Spinal cord (tissue), 10 donors: Measurements from ENCODE around the gene LMAN1. TPM values are rescaled to one million over a fixed set of nuclear protein-coding genes. Genes with fewer than 3 reads are reported as not detected.

Source experiments
- DNase-seq, 6 donors: peaks; one replicate each; pipeline versions ENCODE4 v3.0.0 to v3.0.0-alpha.2; 2013 to 2015; ENCODE audit warnings: low spot score in 6 of 6, low read depth in 4 of 6
- H3K27ac ChIP-seq: one replicate; pipeline ENCODE4 v1.5.1; 2013; ENCODE audit warnings: low read depth, low read length, control low read depth
- H3K27me3 ChIP-seq: one replicate; pipeline ENCODE4 v1.6.1; 2013; ENCODE audit warnings: low read length; ENCODE audit not compliant: control insufficient read depth, insufficient read depth
- H3K36me3 ChIP-seq: one replicate; pipeline ENCODE4 v1.6.1; 2013; ENCODE audit warnings: low read length; ENCODE audit not compliant: control insufficient read depth, insufficient read depth
- H3K4me1 ChIP-seq: one replicate; pipeline ENCODE4 v1.6.1; 2013; ENCODE audit warnings: low read length; ENCODE audit not compliant: control insufficient read depth, insufficient read depth
- H3K4me3 ChIP-seq: one replicate; pipeline ENCODE4 v1.5.1; 2013; ENCODE audit warnings: low read depth, low read length, control low read depth
- H3K9me3 ChIP-seq: one replicate; pipeline ENCODE4 v1.6.1; 2013; ENCODE audit warnings: low read length; ENCODE audit not compliant: control insufficient read depth, insufficient read depth
- WGBS: methylation state at CpG from one replicate; pipeline ENCODE4 v1.1.5; 2013; ENCODE audit warnings: missing lambda C conversion rate; ENCODE audit not compliant: insufficient coverage; 5-methylcytosine and 5-hydroxymethylcytosine counted together
- polyA plus RNA-seq, 2 donors: library from polyadenylated mRNA; unstranded; fragments of 120-200 nt; gene quantifications; one replicate each; pipeline ENCODE4 v1.2.1, GENCODE V29; 2013; ENCODE audit not compliant: insufficient read length in 2 of 2
- total RNA-seq, 2 donors: library from RNA; depleted of rRNA in 1 of 2; stranded (reverse); fragments of 120-200 nt in 1 of 2; fragments of >200 nt in 1 of 2; gene quantifications; one replicate each; pipeline versions ENCODE4 v1.2.3 to v1.2.4, GENCODE V29; 2013 to 2014
- donor health status: healthy.

LMAN1 gene
- total and polyA plus RNA-seq, 4 donors, result 32.1 to 87.5 (median 49.7) TPM

DNA sequence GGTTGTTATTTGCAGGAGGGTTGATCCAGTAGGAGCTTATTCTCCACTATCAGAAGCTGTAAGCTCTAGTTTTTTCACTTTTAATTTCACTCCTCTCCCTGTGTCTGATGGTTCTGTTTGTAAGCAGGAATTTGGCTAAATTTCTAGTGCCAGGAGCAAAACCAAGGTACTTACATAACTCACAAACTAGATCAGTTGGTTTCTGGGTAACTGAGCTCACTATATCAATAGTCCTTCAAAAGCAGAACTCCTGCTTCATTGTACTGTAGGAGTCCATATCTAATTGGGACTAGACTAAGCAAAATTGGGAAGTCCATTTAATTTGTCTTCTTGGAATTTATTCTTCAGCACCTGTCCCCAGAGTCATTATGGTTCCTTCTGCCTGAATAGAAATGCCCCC, 65.7 kb downstream of the LMAN1 start:
- Histone ChIP-seq H3K4me1 (no peaks in the 10 kb centered on the region), H3K27me3 (peaks cover 10% of the 10 kb centered on the region), H3K36me3 (no peaks in the 10 kb centered on the region)

DNA sequence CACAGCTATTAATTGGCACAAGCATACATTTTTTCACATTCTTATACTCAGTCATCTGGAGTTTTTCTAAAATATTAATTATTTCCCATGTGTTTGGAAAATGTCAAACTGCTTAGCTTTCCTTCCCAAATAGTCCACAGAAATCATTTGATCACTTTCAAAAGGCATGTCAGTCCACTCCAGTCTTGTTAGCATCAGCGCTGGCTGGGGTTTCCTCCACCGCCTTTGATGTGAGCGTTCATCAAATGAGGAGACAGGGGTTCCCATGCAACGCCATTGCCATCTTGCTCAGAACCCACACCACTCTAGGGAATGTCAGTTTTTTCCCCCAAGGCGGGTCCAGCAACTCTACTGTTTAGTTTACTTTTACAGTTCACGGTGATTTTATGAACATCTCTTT, 72.7 kb downstream of the LMAN1 start:
- H3K27me3 ChIP-seq, result peaks cover 32% of the 10 kb centered on the region
- no peaks in the 10 kb centered on the region for H3K9me3 ChIP-seq
- 50% methylated on average over 2 of the region's 6 CpGs for WGBS
- no peak overlapping the region for H3K27ac ChIP-seq
- DNase-seq, result no peak
- H3K36me3 ChIP-seq, result no peaks in the 10 kb centered on the region
- H3K4me3 ChIP-seq, result no peak overlapping the region
- H3K4me1 ChIP-seq, result no peaks in the 10 kb centered on the region

More for the DNA sequence above, 65.7 kb downstream of the LMAN1 start:
- Histone ChIP-seq H3K9me3 (no peaks in the 10 kb centered on the region), H3K27ac (no peak overlapping the region), H3K4me3 (no peak overlapping the region)
- DNase-seq, result no peak

DNA sequence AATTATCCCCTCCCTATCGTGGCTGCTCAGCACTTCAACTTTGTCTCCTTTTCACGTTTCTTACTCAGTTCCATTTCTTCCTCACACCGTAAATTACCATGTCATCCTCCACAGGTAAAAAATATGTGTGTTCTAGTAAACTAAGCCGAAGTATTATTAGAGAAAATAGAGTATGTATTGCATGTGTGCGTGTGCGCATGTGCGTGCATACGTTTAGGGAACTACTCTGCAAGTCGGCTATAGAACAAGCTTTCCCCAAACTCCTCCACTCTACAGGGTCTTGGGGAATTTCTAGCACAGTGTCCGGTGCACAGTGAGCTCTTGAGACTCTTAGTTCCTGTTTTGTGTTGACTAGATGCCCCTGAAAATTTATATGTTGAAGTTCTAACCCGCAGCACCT, 76.7 kb downstream of the LMAN1 start:
- DNase-seq, result no peak
- Histone ChIP-seq H3K9me3 (no peaks in the 10 kb centered on the region), H3K36me3 (no peaks in the 10 kb centered on the region), H3K4me1 (no peaks in the 10 kb centered on the region), H3K4me3 (no peak overlapping the region), H3K27ac (no peak overlapping the region), H3K27me3 (peaks cover 51% of the 10 kb centered on the region)
- whole genome bisulfite sequencing, result 92% methylated on average over 2 of the region's 11 CpGs

DNA sequence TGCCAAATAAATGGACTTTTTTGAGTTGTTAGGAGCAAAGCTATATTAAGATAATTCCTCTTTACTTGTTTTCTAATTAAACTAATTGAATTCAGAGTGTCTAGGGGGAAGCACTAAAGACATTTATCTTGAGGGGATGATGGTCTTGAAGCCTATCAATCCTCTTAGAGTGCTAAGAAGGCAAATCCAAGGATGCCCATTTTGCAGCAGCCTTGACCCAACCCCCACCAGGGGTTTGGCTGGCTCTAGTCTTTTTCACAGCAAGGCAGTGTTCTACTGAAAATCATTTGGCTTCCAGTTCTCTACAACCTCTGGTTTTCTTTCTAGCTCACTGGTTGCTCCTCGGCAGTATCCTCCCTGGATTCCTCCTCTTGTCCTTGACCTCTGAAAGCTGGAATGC, 79.3 kb downstream of the LMAN1 start:
- 64% methylated on average over 1 of the region's 1 CpG for WGBS
- no peak overlapping the region for H3K27ac ChIP-seq
- no peak for DNase-seq
- no peak overlapping the region for H3K4me3 ChIP-seq
- peaks cover 66% of the 10 kb centered on the region for H3K27me3 ChIP-seq
- no peaks in the 10 kb centered on the region for H3K36me3 ChIP-seq
- H3K9me3 ChIP-seq, result no peaks in the 10 kb centered on the region
- H3K4me1 ChIP-seq, result no peaks in the 10 kb centered on the region

DNA sequence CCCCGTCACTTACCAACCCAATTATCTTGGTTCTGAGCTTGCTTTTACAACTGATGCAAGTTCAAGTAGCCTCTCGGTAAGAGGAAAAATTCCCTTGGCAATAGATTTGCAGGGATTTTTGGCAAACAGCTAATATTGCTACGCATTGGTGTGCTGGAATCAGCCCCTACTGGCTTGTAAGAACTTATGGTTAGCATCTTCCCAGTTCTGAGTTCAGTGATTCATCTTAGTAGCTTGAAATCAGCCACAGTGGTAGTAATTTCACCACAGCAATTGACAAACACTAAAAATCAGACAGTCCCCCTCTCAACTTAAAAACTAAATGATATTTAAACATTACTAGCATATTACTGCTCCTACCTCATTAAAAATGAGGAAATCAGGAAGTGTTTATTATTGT, 79.9 kb downstream of the LMAN1 start:
- peaks cover 71% of the 10 kb centered on the region for H3K27me3 ChIP-seq

DNA sequence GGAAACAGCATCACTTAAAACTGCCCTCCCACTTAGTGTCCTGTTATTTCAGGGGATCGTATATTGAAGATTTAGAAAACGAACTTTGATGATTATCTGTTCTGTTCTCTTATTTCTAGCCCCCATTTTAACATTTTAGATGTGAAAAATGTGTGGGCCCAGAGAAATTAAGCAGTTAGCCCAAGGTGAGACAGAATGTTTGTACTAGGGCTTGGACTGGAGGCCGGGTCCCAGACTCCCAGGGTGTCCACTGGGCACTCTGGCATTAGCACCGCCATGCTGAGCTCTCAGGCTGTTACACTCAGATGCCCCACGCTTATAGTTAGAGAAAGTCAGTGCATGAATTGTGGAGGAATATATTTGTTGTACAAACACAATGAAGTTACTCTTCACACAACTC, 80.3 kb downstream of the LMAN1 start:
- no peak overlapping the region for H3K27ac ChIP-seq
- peaks cover 73% of the 10 kb centered on the region for H3K27me3 ChIP-seq
- DNase-seq, result no peak
- 100% methylated on average over 1 of the region's 5 CpGs for WGBS
- H3K4me3 ChIP-seq, result no peak overlapping the region
- H3K36me3 ChIP-seq, result no peaks in the 10 kb centered on the region
- H3K4me1 ChIP-seq, result peaks cover 7% of the 10 kb centered on the region
- no peaks in the 10 kb centered on the region for H3K9me3 ChIP-seq

More for the DNA sequence above, 79.9 kb downstream of the LMAN1 start:
- Histone ChIP-seq H3K4me1 (peaks cover 3% of the 10 kb centered on the region), H3K9me3 (no peaks in the 10 kb centered on the region), H3K4me3 (no peak overlapping the region), H3K27ac (no peak overlapping the region), H3K36me3 (no peaks in the 10 kb centered on the region)
- WGBS, result 75% methylated on average over 2 of the region's 3 CpGs
- no peak for DNase-seq

Other genes starting within 250 kb of the LMAN1 start
- gene SEC11C, start 219.4 kb downstream of the LMAN1 start, total RNA-seq, result 100 to 1,000 TPM in 1 of 2 donors, 10 to 100 TPM in 1; 61.7 to 107 TPM
- 100 to 1,000 TPM; 169 to 206 TPM for gene SEC11C, start 219.4 kb downstream of the LMAN1 start, polyA plus RNA-seq
- 1 to 10 TPM; 2.0 to 5.1 TPM for gene GRP, start 139.1 kb downstream of the LMAN1 start, total RNA-seq
- 10 to 100 TPM in 1 of 2 donors, 1 to 10 TPM in 1; 9.5 to 11.1 TPM for gene GRP, start 139.1 kb downstream of the LMAN1 start, polyA plus RNA-seq
- under 1 TPM in 1 of 2 donors, not detected in 1; 0.22 TPM for gene RAX, start 85.8 kb downstream of the LMAN1 start, total RNA-seq
- gene RAX, start 85.8 kb downstream of the LMAN1 start, polyA plus RNA-seq, result not detected
- gene CPLX4, start 40.6 kb downstream of the LMAN1 start, total RNA-seq, result under 1 TPM; 0.20 to 0.22 TPM
- under 1 TPM; 0.27 to 0.35 TPM for gene CPLX4, start 40.6 kb downstream of the LMAN1 start, polyA plus RNA-seq